Astrocyte (in vitro differentiated cells and primary cell): ENCODE results near the gene RGS5. TPM values are rescaled to one million over a fixed set of nuclear protein-coding genes. Genes with fewer than 3 reads are reported as not detected.

Experiments used
- DNase-seq: peaks from one replicate; pipeline ENCODE4 v3.0.0-alpha.2; 2010; ENCODE audit warnings: low read depth
- FAIRE-seq: peaks from 2 replicates; lab custom pipeline; 2011; peaks lifted over from hg19 to GRCh38; lab: Jason Lieb, UNC
- H2AFZ ChIP-seq: 2 replicates; pipeline ENCODE4 v1.6.0; 2012; ENCODE audit warnings: low read depth, low read length, inconsistent platforms
- H3K27ac ChIP-seq: 2 replicates; pipeline ENCODE4 v1.5.1; 2011; ENCODE audit warnings: low read depth, low read length, inconsistent platforms
- H3K27me3 ChIP-seq: 2 replicates; pipeline ENCODE4 v1.6.0; 2011; ENCODE audit warnings: low read length, inconsistent platforms; ENCODE audit not compliant: insufficient read depth
- H3K36me3 ChIP-seq: 2 replicates; pipeline ENCODE4 v1.5.1; 2011; ENCODE audit warnings: low read length, inconsistent platforms; ENCODE audit not compliant: insufficient read depth
- H3K4me1 ChIP-seq: 2 replicates; pipeline ENCODE4 v1.5.1; 2011; ENCODE audit warnings: low read length, inconsistent platforms; ENCODE audit not compliant: insufficient read depth
- H3K4me2 ChIP-seq: 2 replicates; pipeline ENCODE4 v1.6.0; 2012; ENCODE audit warnings: low read length, inconsistent platforms
- H3K4me3 ChIP-seq: 2 replicates; pipeline ENCODE4 v1.5.1; 2011; ENCODE audit warnings: low read depth, mild to moderate bottlenecking, low read length, inconsistent platforms; ENCODE audit not compliant: insufficient read depth
- H3K79me2 ChIP-seq: 2 replicates; pipeline ENCODE4 v1.6.0; 2012; ENCODE audit warnings: mild to moderate bottlenecking, low read length, inconsistent platforms; ENCODE audit not compliant: insufficient read depth
- H3K9ac ChIP-seq: 2 replicates; pipeline ENCODE4 v1.6.0; 2012; ENCODE audit warnings: mild to moderate bottlenecking, low read length, inconsistent platforms
- H3K9me3 ChIP-seq: 2 replicates; pipeline ENCODE4 v1.5.1; 2012; ENCODE audit warnings: low read depth, mild to moderate bottlenecking, low read length, inconsistent platforms; ENCODE audit not compliant: insufficient read depth
- H4K20me1 ChIP-seq: 2 replicates; pipeline ENCODE4 v1.6.0; 2012; ENCODE audit warnings: low read length, inconsistent platforms; ENCODE audit not compliant: insufficient read depth
- H3K27ac Mint-ChIP-seq: one replicate; pipeline ENCODE4 v1.8.0; 2021; ENCODE audit warnings: mild to moderate bottlenecking, mixed read lengths; ENCODE audit not compliant: unreplicated experiment
- H3K27me3 Mint-ChIP-seq: one replicate; pipeline ENCODE4 v1.8.0; 2021; ENCODE audit warnings: low read depth, mixed read lengths; ENCODE audit not compliant: unreplicated experiment
- H3K36me3 Mint-ChIP-seq: one replicate; pipeline ENCODE4 v1.8.0; 2021; ENCODE audit warnings: low read depth, mixed read lengths; ENCODE audit not compliant: unreplicated experiment
- H3K4me1 Mint-ChIP-seq: one replicate; pipeline ENCODE4 v1.8.0; 2021; ENCODE audit warnings: low read depth, mixed read lengths; ENCODE audit not compliant: unreplicated experiment
- H3K4me3 Mint-ChIP-seq: one replicate; pipeline ENCODE4 v1.8.0; 2021; ENCODE audit warnings: mild to moderate bottlenecking, moderate library complexity, mixed read lengths; ENCODE audit not compliant: unreplicated experiment
- H3K9me3 Mint-ChIP-seq: one replicate; pipeline ENCODE4 v1.8.0; 2021; ENCODE audit warnings: mild to moderate bottlenecking, mixed read lengths; ENCODE audit not compliant: unreplicated experiment
- CTCF ChIP-seq: IDR thresholded peaks from 2 replicates; pipeline ENCODE4 v1.5.1; 2011; ENCODE audit warnings: low read depth, mild to moderate bottlenecking, inconsistent platforms, low read length, moderate library complexity; ENCODE audit not compliant: insufficient read depth
- EZH2 ChIP-seq: IDR thresholded peaks from 2 replicates; pipeline ENCODE4 v1.6.1; 2012; ENCODE audit warnings: mild to moderate bottlenecking, low read length, inconsistent platforms; ENCODE audit not compliant: insufficient read depth
- total RNA-seq: library from RNA; stranded (reverse); gene quantifications from 2 replicates; pipeline ENCODE4 v1.2.1, GENCODE V29; 2021

Gene RGS5
- total RNA-seq, 1 donor from 2014 or later: 24.1 TPM

- H3K4me1 Mint-ChIP-seq: no peaks in the 10 kb centered on the region
- H3K4me3 ChIP-seq: no peak overlapping the region
- H3K27ac ChIP-seq: no peak overlapping the region
- no peak for TF ChIP-seq CTCF
- no peak for TF ChIP-seq EZH2
- H3K4me1 ChIP-seq: no peaks in the 10 kb centered on the region
- no peak overlapping the region for H3K4me3 Mint-ChIP-seq
- no peaks in the 10 kb centered on the region for H3K79me2 ChIP-seq
- FAIRE-seq (no peak), DNase-seq (no peak)
- H3K9ac ChIP-seq: no peak overlapping the region
- H4K20me1 ChIP-seq: no peaks in the 10 kb centered on the region
- H3K27me3 Mint-ChIP-seq: peaks cover 4% of the 10 kb centered on the region
- no peaks in the 10 kb centered on the region for H3K36me3 ChIP-seq
- H3K27ac Mint-ChIP-seq: no peak overlapping the region
- H3K9me3 Mint-ChIP-seq: no peaks in the 10 kb centered on the region
- peak overlapping the region; percentile 24 for H3K4me2 ChIP-seq
- H3K27me3 ChIP-seq: no peaks in the 10 kb centered on the region
- no peaks in the 10 kb centered on the region for H3K36me3 Mint-ChIP-seq
- H3K9me3 ChIP-seq: no peaks in the 10 kb centered on the region
- H2AFZ ChIP-seq: no peak overlapping the region
Observed at GRCh38 chr1:163094182-163094581, 108.5 kb downstream of the RGS5 start.

GRCh38 chr1:163093579-163093978 is 109.1 kb downstream of the RGS5 start:
- H3K9me3 ChIP-seq: no peaks in the 10 kb centered on the region
- Mint-ChIP-seq H3K36me3 (no peaks in the 10 kb centered on the region), H3K27ac (no peak overlapping the region), H3K27me3 (peaks cover 2% of the 10 kb centered on the region), H3K9me3 (no peaks in the 10 kb centered on the region), H3K4me3 (no peak overlapping the region), H3K4me1 (no peaks in the 10 kb centered on the region)
- H2AFZ ChIP-seq: no peak overlapping the region
- no peak overlapping the region for H3K27ac ChIP-seq
- DNase-seq (no peak), FAIRE-seq (no peak)
- H3K4me1 ChIP-seq: no peaks in the 10 kb centered on the region
- TF ChIP-seq EZH2 (no peak), CTCF (no peak)
- no peaks in the 10 kb centered on the region for H3K27me3 ChIP-seq
- no peaks in the 10 kb centered on the region for H4K20me1 ChIP-seq
- H3K36me3 ChIP-seq: no peaks in the 10 kb centered on the region
- H3K4me3 ChIP-seq: no peak overlapping the region
- no peaks in the 10 kb centered on the region for H3K79me2 ChIP-seq
- no peak overlapping the region for H3K9ac ChIP-seq
- H3K4me2 ChIP-seq: no peak overlapping the region

- Mint-ChIP-seq H3K27me3 (no peaks in the 10 kb centered on the region), H3K27ac (no peak overlapping the region), H3K4me3 (no peak overlapping the region), H3K9me3 (no peaks in the 10 kb centered on the region), H3K4me1 (no peaks in the 10 kb centered on the region), H3K36me3 (no peaks in the 10 kb centered on the region)
- Histone ChIP-seq H3K27ac (no peak overlapping the region), H3K36me3 (no peaks in the 10 kb centered on the region), H3K4me1 (no peaks in the 10 kb centered on the region), H3K27me3 (no peaks in the 10 kb centered on the region), H3K4me2 (no peak overlapping the region), H3K79me2 (no peaks in the 10 kb centered on the region), H3K9ac (no peak overlapping the region), H2AFZ (no peak overlapping the region), H3K9me3 (no peaks in the 10 kb centered on the region), H3K4me3 (no peak overlapping the region), H4K20me1 (no peaks in the 10 kb centered on the region)
- FAIRE-seq (no peak), DNase-seq (no peak)
- no peak for TF ChIP-seq EZH2
- no peak for TF ChIP-seq CTCF
Observed at GRCh38 chr1:163093169-163093568, 109.5 kb downstream of the RGS5 start.

Other genes with a start within 250 kb of the RGS5 start
- gene RGS4, start 133.6 kb downstream of the RGS5 start, total RNA-seq: 16.2 and 23.8 TPM in 2 replicates
- 2.2 and 2.4 TPM in 2 replicates for gene NUF2, start 119.0 kb upstream of the RGS5 start, total RNA-seq